Hematopoietic multipotent progenitor cell treated with erythropoietin and hydrocortisone succinate and interleukin-3 and kit ligand, for 17 days (in vitro differentiated cells): Measurements from ENCODE around the gene CCNY.

Experiments used
- DNase-seq: peaks from one replicate; pipeline ENCODE4 v3.0.0-alpha.2; 2015; ENCODE audit warnings: low spot score

The CCNY gene

DNA sequence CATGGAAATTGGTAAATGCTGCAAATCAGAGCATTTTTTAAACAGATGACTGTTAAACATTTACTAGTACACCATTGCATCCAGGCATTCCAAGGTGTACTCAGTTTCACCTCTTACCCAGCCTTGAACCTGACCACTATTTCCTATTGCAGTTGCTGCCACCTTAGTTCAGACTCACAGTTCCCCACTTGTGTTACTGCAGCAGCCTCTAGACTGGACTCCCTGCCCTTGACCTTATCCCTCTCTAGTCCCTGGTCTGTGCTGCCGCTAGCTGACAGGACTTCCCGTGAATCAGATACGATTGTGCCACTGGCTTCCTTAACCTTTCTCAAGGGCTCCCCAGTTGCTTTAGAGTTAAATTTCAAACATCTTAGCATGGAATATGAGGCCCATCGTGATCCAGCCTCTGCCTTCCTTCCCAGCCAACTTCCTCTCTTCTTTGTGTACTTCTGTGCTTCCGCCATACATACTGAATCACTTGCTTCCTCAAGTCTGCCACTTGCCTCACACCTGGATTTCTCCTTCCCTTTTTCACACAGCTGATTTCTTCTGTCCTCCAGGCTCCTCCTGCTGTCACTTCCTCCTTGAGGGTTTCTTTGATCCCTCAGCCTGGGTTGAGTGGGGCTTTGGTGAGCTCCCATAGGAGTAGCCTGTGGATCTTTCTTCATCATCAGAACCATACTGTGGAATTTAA is 150.1 kb downstream of the CCNY start:
- no peak for DNase-seq

DNA sequence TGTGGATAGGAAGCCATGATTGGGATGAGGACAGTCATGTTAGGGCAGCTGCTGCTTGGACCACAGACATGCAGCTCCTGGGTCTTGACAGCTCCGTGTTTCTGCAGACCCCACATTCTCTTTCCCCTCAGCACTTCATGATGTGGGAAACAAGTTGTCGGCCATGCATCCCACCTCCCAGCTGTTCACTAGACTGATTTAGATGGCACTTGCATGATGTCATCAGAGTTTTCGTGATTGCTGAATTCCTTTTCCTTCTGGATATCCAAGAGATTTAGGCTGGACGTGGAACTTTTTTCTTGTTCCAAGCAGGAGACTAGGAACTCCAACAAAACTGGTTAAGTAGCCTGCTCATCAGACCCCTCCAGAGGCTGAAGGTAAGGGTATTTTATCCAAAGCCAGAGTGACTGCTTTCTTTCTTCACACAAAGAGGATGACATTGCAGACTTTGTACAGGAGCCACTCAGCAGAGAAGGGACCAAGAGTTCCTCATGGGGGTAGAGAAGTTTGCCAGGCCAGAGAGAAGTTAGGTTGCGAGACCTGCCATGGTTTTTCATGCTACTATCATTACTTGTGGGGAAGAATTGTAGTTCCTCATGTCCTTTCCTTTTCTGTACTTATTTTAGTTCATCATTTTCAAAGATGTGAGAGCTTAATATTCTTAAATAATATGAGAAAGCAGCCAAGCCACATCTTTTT is 151.2 kb downstream of the CCNY start:
- DNase-seq: no peak

DNA sequence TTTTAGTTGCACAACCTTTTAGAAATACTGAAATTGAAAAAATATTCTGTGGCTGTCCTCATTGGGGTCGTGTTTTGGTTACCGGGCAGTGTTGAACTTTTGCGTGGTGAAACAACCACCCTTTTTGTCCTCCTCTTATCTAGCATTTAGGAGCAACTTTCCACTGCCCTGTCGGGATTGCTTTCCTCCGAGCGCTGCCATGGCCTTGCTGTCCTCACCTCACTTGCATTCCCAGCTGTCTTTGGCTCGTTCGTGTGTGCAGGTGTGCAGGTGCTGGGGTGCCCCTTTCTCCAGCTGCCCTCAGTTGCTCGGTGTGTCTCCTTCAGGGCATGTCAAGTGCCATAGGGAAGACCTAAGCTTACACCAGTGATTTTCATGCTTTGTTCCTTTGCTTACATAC is 151.9 kb downstream of the CCNY start:
- no peak for DNase-seq

DNA sequence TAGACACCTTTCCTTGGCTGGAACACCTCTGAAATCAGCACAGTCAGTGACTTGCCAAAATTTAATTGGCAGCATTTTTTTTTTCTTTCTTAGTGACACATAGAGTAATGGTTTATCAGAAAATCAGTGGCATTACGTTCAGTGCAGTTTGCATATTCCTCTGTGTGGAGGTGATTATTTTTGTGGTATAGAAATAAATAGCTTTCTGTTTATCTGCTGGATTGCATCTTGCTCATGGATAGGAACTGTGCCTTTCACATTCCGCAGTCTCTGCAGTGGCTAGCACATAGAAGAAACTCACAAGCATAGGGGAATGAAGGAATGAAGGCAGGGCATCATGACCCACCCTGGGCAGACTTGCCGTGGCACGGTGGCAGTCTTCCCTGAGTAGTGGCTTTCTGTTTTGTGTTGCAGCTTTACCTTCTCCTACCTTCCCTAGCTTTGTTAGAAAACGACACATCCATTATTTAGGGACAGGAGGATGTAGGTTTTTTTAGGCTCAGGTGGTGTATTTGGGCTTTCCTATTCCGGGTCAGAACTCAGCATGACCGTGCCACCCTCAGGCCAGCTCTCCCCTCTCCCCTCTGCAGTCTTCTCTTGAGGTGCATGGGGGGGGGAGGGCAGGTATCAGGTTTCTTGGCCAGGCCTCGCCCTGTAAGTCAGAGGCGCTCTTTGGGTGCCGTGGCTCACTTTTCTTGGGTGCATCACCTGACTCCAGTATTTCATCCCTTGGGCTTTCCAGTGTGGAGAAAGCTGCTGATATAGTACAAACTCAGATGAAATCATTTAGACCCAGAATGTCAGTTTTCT is 156.3 kb downstream of the CCNY start:
- no peak for DNase-seq

DNA sequence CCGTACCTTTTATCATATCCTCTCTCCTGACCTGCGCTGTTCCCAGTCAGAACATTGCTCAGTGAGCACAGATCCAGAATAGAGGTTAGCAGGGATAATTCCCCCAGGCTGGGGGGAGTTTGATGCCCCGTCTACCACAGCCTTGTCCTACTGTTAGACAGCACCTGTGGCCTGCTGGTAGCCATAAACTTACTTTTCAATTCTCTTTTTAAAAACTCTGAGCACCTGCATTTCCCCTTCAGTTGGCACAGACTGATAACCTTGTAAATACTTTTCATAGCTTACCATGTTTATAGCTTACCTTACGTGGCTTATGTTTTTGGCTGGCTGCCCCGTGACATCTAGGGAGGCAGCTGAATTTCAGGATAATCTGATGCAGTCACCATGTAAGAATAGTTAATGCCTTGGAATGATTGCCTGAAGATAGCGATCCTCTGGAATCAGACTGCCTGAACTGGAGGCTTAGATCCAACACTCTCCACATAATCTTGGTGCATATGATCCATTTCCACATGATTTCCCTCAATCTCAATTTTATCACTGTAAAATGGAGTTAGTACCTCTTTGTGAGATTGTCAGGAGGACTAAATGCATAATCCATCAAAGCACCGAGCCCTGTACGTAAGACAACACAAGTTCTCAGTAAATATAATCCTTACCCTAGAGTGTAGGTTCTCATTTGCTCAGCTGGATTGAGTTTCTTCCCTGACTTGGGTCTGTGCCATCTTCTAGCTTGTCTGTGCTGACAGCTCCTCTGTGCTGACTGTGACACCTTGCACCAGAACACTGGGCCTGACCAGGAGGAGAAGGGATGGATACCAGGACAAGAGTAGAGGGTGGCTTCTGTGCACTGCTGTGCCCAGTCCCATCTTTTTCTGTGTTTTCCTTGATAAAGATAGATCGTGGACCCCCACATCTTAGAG is 157.1 kb downstream of the CCNY start:
- no peak for DNase-seq

DNA sequence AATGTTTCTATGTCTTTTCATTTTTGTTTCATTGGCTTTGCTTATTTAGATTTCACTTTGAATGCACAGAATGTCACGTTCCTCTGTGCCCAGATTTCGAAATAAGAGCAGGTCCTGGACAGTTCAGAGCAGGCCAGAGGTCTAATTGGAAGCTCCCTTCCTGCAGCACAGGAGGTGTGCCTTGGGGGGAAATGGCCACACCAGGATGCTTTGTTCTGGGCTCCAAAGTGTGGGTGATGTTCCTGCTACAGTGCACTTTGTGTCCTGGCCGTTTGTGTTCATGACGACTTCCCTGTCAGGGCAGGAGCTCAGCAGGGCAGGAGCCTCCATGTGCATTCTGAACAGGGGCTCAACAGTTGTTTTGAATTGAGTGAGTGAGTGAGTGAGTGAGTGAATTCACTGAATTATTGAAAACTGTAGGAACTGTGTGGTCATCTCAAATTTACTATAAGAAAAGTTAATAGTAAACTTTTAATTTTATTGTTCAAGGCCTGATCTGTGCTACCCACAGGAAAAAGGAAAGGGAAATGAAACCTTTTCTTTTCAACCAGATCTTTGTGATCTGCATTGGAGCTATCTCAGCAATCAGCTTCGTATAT is 159.3 kb downstream of the CCNY start:
- no peak for DNase-seq

DNA sequence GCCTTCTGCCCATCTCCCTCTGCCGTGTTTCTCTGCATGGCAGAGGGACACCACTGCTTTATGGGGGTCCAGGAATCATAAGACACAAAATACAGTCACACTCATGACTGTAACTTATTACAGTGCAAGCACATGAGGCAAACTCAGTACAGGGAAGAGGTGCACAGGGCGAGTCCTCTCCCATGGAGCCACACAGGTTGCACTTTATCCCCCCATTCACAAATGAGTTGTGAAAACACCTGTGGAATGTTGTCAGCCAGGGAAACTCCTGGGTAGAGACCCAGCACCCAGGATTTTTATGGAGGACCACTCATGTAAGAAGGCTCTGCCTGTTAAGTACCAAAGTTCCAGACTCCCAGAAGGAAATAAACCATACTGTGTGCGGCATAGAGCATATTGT is 161.6 kb downstream of the CCNY start:
- no peak for DNase-seq

DNA sequence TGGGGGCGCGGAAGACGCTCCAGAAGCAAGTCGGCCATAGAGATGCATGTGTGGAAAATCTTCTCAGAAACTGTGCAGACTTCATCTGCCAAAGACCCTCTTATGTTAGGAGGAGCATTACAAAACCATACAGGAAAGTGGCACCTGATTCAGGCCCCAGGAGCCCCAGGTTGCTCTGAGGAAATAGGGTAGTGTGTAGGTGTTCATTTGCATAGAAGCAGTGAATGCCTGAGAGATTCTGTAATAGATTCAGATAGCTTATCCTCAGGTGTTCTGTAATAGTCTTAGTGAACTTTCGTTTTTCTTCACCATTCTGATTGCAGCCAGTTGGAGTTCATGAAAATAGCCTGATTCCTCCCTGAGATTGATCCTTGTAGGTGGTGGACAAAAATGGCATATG is 162.4 kb downstream of the CCNY start:
- no peak for DNase-seq

DNA sequence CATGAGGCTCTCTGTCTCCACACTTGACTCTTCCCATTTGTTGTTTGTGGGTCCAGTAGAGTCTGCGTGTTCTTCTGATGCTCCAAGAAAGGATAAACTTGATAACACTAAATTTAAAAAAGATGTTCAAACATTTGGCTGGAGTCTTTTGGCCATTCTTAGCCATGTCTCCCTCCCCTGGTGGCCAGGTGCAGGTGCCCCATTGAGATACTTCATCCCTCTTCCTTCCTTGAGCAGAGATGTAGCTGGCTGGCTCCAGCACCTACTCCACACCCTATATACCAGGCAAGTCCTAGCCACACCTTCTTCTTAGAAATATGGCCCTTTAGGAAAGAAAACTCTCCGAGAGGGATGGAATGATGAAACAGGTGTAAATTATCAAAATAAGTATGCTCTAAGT is 165.6 kb downstream of the CCNY start:
- DNase-seq: no peak

DNA sequence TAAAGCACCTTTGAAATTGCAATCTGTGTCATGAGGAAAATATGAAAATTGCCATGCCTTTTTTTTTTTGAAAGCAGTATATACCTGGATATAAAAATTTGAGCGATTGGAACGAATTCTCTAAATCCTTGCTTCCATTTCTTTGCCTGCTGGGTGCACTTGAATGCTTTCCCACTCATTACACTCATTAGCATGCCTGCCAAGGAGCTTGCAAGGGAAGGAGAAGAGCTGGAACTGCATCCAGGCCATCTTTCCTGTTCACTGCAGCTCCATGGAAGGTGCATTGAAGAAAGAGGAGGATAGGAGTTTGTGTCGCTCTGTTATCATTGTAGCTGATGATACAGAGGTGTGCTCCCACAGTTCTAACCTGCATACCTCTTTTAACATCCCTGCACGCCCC is 166.4 kb downstream of the CCNY start:
- no peak for DNase-seq

DNA sequence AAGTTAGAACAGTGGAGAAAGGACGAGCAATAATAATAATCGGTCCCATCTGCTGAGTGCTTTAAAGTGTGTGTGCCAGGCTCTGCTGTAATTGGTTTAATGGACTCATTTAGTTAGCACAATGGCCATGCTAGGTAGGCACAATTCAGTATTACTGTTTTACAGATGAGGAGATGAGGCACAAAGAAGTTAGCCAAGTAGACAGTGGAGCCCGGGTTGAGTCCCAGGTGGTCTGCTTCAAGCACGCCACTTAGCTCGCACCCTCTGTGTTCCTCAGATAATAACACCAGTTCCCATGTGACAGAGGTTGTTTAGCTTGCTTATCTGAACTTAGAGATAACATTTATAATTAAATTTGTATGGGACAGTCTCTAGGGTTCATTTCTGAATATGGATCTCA is 167.3 kb downstream of the CCNY start:
- DNase-seq: no peak

DNA sequence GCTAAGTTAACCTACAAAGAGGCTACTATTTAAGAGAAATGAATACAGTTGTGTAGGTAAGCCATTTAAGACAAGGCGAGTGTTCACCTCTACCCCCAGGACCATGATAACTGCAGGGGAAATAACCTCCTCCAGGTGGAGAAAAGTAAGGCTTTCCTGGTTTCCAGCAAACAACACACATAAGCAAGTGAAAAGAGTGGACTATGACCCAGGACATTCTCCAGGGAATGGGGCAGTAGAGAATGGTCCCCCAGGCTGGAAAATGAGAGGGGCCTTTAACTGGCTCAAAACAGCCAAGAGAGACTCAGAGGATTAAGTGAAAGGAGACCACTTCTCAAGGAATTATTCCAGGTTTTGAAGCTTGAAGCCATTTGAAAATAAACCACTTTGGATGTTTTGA is 167.8 kb downstream of the CCNY start:
- no peak for DNase-seq

DNA sequence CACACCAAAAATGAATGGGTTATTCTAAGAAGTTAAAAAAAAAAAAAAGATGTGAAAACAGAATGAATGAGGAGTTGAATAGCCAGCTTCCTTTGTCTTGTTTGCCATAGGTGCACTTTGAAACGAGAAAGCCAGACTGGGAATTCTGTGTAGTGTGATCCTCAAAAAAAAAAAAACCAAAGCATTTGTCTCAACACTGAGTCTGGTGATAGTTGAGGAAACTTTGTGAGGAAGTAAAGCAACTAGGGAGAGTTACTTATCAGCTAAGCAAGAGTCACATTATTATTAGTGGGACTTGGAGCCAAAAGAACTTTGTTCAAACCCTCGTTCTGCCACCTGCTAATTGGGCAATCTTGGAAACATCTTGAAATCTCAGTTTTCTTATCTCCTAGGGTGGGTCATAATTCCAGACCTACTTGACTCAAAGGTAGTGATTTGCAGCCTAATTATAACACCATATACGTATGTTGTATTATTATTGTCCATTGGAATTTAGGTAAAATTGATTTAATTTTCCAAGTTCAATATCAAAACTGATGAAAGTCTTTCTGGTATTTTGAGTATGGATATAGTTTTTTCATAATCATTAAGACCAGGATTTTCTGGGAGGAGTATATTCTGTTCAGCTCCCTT is 169.0 kb downstream of the CCNY start:
- no peak for DNase-seq

DNA sequence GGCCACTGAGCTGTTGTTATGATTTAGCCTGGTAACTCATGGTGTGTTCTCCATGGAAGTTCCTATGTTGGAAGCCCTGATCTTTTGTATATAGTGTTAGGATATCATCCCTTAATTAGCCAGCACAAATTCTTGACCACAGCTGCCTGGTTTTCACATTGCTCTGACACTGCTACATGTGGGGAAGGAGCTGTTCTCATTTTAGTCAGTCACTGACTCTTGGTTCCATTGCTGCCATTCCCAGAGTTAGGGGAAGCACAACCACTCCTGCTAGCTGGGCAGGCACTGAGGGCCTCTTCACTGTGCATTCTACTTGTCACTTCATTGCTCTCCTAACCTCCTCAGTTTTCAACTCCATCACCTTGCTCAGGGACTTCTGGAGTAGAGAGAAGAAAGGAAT is 170.4 kb downstream of the CCNY start:
- DNase-seq: no peak

DNA sequence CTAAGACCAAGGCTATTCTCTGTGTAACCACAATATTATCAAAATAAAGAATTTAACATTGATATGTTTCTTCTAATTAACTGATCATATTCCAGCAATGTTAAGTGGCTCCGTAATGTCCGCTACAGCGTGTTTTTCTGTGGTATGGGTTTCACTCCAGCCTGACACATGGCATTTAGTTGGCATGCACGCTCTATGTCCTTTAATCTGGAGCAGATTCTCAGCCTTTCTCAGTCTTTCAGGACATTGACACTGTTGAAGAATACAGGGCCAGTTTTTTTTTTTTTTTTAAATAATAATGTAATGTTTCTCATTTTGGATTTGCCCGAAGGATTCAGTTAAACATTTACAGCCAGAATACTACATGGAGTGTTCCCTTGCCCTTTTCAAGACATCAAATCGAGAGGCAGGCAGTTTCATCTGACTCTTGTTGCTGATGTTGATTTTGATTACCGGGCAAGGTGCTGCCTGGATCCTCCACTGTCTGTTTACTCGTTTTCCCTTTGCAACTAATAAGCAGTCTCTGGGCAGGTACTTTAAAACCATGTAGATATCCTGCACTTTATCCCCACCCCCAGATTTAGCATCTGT is 171.3 kb downstream of the CCNY start:
- DNase-seq: no peak

DNA sequence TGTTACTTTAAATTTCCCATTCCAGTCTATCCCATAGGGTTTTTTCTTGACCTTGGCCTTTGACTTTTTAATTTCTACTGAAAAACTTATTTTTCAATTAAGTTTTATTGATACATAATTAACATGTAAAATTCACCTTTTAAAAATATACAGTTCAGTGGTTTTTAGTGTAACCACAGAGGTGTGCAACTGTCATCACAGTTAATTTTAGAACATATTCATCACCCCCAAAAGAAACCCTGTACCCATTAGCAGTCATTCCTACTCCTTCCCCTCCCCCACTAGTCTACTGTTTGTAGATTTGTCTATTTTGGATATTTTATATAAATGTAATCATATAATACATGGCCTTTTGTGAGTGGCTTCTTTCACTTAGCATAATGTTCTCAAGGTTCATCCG is 172.3 kb downstream of the CCNY start:
- no peak for DNase-seq

DNA sequence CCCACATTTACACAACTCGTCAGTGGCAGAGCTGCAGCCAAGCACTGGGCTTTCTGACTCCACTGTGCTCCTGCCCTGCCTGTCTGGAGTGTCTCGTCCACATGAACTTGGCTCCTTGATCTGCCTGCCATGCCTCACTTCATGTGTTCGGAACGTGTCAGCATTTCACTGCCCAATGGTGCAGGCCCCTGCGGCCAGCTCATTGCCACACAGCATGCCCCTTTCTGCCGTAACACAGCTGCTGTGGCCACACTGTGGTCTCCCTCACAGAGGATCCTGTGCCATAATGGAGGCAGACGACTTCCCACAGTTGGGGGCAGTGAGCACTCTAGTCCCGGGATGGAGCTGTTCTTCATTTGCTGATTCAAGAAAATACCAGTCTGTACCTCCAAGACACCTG is 174.6 kb downstream of the CCNY start:
- no peak for DNase-seq

DNA sequence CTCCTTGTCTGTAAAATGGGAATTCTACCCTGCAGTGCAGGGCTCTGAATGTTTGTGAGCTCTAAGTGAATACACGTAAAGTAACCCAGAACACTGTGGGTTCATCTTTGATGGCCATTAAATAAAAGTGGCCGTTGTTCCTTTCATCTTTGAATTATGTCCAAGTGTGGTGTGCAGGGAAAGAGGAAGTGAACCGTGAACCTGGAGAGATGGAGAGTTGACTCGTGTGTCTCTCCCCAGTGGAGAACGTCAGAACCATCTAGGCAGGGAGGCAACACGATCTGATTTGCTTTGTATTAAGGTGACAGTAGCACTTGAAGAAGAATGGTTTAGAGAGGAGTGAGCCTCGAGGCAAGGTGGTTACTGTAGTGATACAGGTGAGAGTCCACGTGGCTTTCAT is 175.3 kb downstream of the CCNY start:
- no peak for DNase-seq

DNA sequence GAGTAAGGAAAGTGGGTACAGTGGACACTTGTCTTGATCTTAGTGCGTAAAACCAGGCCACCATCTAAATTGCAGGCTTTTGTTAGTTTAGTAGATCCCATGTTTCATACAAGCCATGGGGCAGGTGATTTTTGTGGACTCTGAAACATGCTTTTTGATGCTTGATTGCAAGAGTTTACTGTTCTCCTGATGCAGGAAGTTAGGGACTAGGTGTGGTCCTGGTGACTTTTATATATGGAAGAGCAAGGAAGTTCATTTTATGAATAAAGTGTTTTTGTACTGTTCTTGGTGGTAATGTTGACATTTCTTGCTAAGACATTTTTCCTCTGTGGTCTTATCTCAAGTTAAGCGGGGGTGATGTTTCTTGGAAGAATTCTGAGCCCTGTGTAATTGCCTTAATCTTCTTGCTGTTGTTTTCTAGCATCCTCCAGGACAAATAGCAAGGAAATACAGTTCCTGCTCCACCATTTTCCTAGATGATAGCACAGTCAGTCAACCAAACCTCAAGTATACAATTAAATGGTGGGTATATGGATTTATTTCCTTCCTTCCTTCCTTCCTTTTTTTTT is 179.9 kb downstream of the CCNY start:
- DNase-seq: no peak

DNA sequence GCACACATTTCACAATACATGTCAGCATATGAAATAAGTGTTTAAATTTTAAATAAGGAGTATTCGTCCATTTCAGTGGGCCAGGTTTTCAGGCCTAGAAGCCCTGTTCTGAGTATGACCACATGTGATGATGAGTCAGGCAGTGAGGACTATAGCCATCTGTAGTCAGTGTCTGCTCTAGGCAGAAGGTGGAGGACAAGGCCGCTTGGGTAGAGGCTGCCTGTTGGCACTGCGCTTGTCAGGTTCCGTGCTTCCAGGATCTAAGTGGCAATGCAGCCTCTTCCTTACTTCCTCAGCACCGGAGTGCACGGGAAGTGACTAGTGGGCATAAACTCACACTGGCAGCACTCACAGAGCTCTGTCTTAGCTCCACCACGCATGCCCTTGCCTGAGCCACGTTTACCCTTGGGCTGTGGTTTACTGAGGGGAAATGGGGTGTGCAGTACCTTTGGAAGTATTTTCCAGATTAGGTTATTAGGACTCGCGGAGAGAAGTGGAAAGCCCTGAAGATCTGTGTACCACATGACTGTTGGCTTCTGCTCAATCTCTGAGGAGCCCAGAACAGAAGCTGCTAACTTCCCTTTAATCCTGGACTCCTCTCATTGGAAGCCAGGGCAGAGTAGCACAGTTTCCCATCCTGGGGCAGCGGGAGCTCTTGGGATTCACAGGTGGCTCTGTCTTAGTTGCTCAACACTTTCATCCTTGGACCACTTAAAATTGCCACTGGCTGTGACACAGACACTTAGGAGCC is 181.3 kb downstream of the CCNY start:
- no peak for DNase-seq
